ENCODE data around the gene PRR29.

DNA sequence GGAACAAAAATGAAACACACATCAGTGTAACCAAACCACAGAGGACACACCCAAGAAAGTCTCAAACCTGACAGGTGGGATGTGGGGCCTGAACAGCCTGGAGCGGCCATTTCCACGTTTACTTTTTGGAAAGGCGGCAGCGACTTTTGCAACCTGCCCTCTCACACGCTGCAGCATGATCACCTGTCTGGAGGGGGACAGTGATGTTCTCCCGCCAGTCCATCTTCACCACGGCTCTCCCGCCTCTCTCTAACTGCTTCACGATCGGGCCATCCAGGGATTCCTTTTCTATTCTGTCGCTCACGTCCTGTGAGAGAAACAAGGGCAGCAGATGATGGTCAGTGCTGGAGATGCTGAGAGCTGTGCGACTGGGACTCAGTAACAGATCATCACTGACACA lies 47.0 kb downstream of the PRR29 start:
- TF ChIP-seq CTCF (IDR thresholded peaks at IDR 0.05; ENCODE audit: poor library complexity, severe bottlenecking) (no peak), EP300 (conservative IDR thresholded peaks at IDR 0.05; ENCODE audit: poor library complexity, severe bottlenecking) (no peak), REST (IDR thresholded peaks at IDR 0.05; ENCODE audit: borderline replicate concordance) (no peak)
